Measurements from ENCODE around the gene ATF3. TPM values are rescaled to one million over a fixed set of nuclear protein-coding genes. Genes with fewer than 3 reads are reported as not detected.
A peak's percentile ranks its signal among the peaks of the same experiment; 100 is the strongest.

Gene ATF3
- total and polyA plus RNA-seq, 11 donors: 4.6 to 74.5 (median 17.8) TPM

- H3K9me3 ChIP-seq: peaks cover 0 to 4% (median 0%) of the 10 kb centered on the region in 12 donors
- ATAC-seq (peak; percentile 57 to 88 (median 86)), DNase-seq (peak in 3 of 5 donors; percentile 23 to 41 (median 39))
- H3K36me3 ChIP-seq: no peaks in the 10 kb centered on the region
- H3K4me1 ChIP-seq: peaks cover 0 to 21% (median 9%) of the 10 kb centered on the region in 12 donors
- 24 to 35% (median 30%) methylated on average over 16 of the region's 16 CpGs for WGBS, 4 donors
- peak overlapping the region; percentile 16 to 65 (median 50) for H3K4me3 ChIP-seq
- no peaks in the 10 kb centered on the region for H3K27me3 ChIP-seq
- intact Hi-C loops (cut with DNase I): loop anchor here in 1 of 10 donors (5.0 kb wide), 1 partner anchor 40 kb away; the partner anchor contains the start of gene ATF3
- H3K27ac ChIP-seq: peak overlapping the region in 11 of 12 donors; percentile 31 to 82 (median 74)
- TF ChIP-seq CTCF (IDR thresholded peaks at IDR 0.05) (no peak), POLR2A (IDR thresholded peaks at IDR 0.05) (no peak)
Measured at GRCh38 chr1:212566522-212567479, 41.8 kb upstream of the ATF3 start.

- Histone ChIP-seq H3K9me3 (peaks cover 0 to 4% (median 0%) of the 10 kb centered on the region in 12 donors), H3K27ac (peak overlapping the region in 4 of 12 donors; percentile 77 to 82 (median 82)), H3K27me3 (no peaks in the 10 kb centered on the region), H3K4me1 (peaks cover 0 to 21% (median 9%) of the 10 kb centered on the region in 12 donors), H3K36me3 (no peaks in the 10 kb centered on the region), H3K4me3 (peak overlapping the region in 2 of 12 donors; percentile 50 to 65)
- TF ChIP-seq CTCF (IDR thresholded peaks at IDR 0.05) (no peak), POLR2A (IDR thresholded peaks at IDR 0.05) (no peak)
- intact Hi-C loops (cut with DNase I): loop anchor here in 1 of 10 donors (5.0 kb wide), 1 partner anchor 40 kb away; the partner anchor contains the start of gene ATF3
- no peak for ATAC-seq
- 74 to 85% (median 78%) methylated on average over 3 of the region's 3 CpGs for WGBS, 4 donors
- no peak for DNase-seq
Measured at GRCh38 chr1:212567638-212568037, 40.9 kb upstream of the ATF3 start.

- intact Hi-C loops (cut with DNase I): loop anchor here in 1 of 10 donors (5.0 kb wide), 1 partner anchor 38 kb away; the partner anchor contains the start of gene ATF3
- no peak overlapping the region for H3K27ac ChIP-seq
- TF ChIP-seq POLR2A (IDR thresholded peaks at IDR 0.05): no peak
- no peak for TF ChIP-seq CTCF (IDR thresholded peaks at IDR 0.05)
- DNase-seq: no peak
- H3K4me1 ChIP-seq: peaks cover 0 to 21% (median 9%) of the 10 kb centered on the region in 12 donors
- no peaks in the 10 kb centered on the region for H3K9me3 ChIP-seq
- no peak for ATAC-seq
- no peaks in the 10 kb centered on the region for H3K27me3 ChIP-seq
- WGBS, 4 donors: 77 to 83% (median 81%) methylated on average over 5 of the region's 5 CpGs
- no peaks in the 10 kb centered on the region for H3K36me3 ChIP-seq
- no peak overlapping the region for H3K4me3 ChIP-seq
Measured at GRCh38 chr1:212568978-212569537, 39.5 kb upstream of the ATF3 start.

GRCh38 chr1:212574732-212575131, 33.8 kb upstream of the ATF3 start:
- no peak for ATAC-seq
- H3K36me3 ChIP-seq: no peaks in the 10 kb centered on the region
- H3K27me3 ChIP-seq: no peaks in the 10 kb centered on the region
- H3K4me1 ChIP-seq: peaks cover 0 to 13% (median 0%) of the 10 kb centered on the region in 12 donors
- intact Hi-C loops (cut with DNase I): no loop called here
- H3K4me3 ChIP-seq: no peak overlapping the region
- H3K9me3 ChIP-seq: no peaks in the 10 kb centered on the region
- TF ChIP-seq CTCF (IDR thresholded peaks at IDR 0.05): no peak
- TF ChIP-seq POLR2A (IDR thresholded peaks at IDR 0.05): no peak
- 87 to 94% (median 92%) methylated on average over 3 of the region's 3 CpGs for WGBS, 4 donors
- H3K27ac ChIP-seq: no peak overlapping the region
- no peak for DNase-seq
